GM18870 (cell line): Measurements from ENCODE around the gene ADK.
"Not testable (repeated sequence)": the region's sequence is repeated elsewhere in the genome, so short reads cannot be mapped to it uniquely, and the experiment has no call there.

Experiments
- ATAC-seq: cut with Tn5 transposase; IDR thresholded peaks from one replicate; pipeline ENCODE4 v1.9.1; 2021; ENCODE audit warnings: moderate library complexity; ENCODE audit not compliant: unreplicated experiment

The ADK gene

GRCh38 chr10:74140553-74140952, 10.5 kb upstream of the ADK start:
- ATAC-seq, result no peak

DNA sequence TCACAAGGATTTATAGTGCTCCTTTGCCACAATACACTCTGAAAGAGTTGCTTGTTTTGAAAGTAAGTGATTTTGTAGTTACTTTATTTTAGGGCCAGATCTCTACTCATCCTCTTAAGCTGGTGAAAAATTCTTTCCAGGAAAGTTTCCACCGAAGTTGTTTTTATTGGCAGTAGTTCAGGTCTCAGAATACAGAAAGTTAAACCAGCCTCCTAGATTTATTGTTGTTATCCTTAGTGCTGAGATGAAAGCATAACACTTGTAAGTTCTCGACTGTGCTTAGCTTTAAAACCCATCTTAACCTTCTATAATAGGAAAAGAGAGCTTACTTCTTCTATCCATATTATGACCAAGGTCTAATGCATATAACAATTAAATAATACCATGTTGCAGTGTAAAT, 5.9 kb upstream of the ADK start:
- no peak for ATAC-seq

DNA sequence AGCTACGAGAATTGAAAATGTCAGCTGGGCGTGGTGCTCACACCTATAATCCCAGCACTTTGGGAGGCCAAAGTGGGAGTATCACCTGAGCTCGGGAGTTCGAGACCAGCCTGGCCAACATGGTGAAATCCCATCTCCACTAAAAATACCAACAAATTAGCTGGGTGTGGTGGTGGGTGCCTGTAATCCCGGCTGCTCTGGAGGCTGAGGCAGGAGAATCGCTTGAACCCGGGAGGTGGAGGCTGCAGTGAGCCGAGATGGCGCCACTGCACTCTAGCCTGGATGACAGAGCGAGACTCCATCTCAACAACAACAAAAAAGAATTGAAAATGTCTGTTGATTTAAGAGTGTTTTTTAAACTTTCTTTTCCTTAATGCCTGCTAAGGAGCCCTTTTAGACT, 4.0 kb upstream of the ADK start:
- ATAC-seq, result not testable (repeated sequence)

GRCh38 chr10:74150204-74150989, 624 bp upstream of the ADK start, which contains the start of gene AP3M1:
AP3M1 (minus strand) TSS chr10:74150828; CDS start chr10:74138379, 12,449 bp downstream.
- peak; percentile 31 for ATAC-seq

DNA sequence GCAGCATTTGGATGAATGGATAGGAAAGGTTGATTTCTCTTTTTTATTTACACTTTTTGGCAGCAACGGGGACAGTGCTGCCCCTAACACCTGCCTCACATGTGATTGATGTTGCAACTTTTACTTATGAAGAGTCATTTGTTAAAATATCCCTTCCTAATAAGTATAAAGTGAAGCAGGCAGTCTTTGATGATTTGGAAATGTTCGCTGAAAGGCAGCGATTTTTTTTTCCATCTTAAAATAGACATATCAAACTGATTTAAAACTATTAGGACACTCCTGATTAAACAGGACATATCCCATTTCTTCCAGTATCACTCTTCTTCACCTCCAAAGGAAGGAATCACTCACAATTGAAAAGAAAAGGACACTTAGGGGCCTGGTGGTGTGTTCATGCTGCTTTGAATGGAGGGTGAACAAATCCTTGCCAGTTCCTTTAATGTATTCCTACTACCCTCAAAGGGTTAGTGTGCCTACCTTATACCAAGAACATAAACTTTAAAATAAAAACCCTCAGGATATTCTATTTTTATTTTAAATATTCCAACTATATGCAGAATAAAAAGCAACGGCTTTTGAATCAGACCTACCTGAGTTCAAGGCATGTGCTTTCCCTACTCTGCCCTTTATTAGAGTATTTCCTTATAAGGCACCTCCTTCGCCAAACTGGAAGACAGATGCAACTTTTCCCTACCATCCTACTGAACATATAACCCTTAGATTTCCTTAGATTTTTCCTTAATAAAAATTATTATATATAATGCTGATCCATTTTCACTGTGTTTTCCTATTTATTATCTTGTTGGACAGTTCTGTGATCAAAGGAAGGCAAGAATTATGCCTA, 1.1 kb downstream of the ADK start:
- no peak for ATAC-seq

DNA sequence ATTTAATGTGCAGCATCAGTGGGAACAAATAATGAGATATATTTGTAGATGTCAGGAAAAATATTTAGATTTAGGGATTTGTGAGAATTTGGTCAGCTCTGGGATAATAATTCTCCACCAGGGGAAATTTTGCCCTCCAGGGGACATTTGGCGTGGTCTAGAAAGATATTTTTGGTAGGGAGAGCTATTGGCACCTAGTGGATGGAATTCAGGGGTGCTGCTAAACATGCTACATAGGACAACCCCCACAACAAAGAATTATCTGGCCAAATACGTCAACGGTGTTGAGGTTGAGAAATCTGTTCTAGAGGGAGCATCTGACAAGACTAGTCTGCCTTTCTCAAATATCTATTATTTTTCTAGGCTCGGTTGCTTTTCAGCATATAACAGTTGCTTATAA, 2.1 kb downstream of the ADK start:
- ATAC-seq, result no peak

GRCh38 chr10:74153676-74154075, 2.7 kb downstream of the ADK start:
- no peak for ATAC-seq

GRCh38 chr10:74156919-74157289, 5.9 kb downstream of the ADK start:
- ATAC-seq, result no peak

DNA sequence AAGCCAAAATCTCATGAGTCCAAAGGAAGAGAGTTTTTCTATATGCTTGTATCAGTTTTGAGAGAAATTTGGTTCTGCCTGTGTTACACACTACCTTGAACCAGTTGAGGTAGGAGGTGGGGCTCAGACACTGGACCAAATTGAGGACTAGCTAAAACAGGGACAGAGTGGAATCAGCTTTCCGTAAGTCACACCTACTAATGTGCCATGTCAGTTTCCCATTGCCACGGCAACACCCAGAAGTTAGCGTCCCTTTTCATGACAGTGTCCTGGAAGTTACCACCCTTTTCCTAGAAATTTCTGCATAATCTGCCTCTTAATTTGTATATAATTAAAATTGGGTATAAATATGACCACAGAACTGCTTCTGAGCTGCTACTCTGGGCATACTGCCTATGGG, 9.0 kb downstream of the ADK start:
- ATAC-seq, result no peak

GRCh38 chr10:74163319-74164068, 12.5 kb downstream of the ADK start:
- ATAC-seq, result no peak

DNA sequence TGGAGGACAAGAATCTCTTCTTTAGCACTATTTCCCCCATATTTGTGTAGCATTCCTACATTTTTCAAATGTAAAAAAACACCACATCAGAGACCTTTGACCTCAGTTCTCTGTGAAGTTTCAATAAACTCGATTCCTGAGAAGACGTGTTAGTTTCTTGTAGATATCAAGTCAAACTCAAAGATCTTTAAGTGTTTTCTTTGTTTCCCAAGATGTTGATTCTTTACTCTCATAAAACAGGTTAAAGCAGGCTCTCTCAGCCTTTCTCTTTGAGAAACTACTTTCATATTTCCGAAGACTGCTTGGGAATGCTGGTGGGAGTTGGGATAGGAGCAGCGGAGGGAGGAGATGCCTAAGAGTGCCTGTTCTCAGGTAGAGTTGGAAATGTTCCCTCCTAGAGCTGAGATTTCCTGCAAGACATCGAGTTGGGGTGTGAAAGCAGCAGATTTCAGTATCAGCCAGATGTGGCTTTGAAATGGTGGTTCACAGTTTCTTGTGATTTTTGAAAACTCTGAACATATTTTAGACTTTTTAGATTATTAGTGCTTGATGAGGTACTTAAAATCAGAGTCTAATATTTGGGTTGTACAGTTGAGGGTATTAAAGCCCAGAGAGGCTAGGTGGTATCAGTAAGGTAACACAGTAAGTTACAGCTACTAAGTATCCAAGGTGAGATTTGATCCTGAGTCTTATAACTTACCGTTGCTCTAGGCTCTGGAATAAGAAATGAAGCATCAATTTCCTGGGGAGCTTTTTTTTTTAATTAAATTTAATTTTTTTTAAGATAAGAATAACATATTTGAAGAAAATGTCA, 13.9 kb downstream of the ADK start:
- ATAC-seq, result no peak

GRCh38 chr10:74165530-74165901, 14.5 kb downstream of the ADK start:
- no peak for ATAC-seq

DNA sequence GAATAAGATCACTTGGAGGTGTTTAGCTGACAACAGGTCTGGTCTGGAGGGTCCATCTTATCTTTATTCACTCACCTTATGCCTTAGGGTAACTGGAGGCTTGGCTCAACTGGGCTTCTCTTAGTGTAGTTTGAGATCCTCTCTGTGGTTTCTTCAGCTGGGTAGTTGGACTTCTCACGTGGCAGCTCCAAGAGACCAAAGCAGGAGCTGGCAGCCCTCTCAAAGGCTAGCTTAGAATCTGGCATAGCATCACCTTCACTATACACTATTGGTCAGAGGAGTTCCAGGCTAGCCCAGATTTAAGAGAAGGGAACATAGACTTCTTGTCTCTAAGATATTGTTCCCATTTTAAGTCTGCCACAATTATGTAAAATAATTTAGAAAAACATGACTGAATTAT, 16.4 kb downstream of the ADK start:
- no peak for ATAC-seq

GRCh38 chr10:74171625-74172024, 20.6 kb downstream of the ADK start:
- no peak for ATAC-seq

DNA sequence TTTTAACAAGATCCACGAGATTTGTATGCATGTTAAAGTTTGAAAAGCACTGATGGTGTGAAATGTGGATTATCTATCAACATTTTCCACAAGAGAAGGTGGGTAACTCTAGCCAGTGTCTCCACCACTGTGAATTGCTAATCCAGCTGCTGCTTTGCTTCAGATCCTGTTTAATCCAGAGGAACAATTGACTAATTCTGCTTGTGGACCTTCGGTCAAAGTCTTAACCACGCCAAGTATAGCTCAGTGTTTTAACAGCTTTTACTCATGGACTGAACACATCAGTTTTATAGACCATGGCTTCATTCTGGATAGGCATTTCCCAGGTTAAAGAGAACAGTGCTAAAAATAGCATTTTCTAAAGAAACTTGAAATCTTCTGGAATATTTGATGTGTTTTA, 23.5 kb downstream of the ADK start:
- no peak for ATAC-seq

DNA sequence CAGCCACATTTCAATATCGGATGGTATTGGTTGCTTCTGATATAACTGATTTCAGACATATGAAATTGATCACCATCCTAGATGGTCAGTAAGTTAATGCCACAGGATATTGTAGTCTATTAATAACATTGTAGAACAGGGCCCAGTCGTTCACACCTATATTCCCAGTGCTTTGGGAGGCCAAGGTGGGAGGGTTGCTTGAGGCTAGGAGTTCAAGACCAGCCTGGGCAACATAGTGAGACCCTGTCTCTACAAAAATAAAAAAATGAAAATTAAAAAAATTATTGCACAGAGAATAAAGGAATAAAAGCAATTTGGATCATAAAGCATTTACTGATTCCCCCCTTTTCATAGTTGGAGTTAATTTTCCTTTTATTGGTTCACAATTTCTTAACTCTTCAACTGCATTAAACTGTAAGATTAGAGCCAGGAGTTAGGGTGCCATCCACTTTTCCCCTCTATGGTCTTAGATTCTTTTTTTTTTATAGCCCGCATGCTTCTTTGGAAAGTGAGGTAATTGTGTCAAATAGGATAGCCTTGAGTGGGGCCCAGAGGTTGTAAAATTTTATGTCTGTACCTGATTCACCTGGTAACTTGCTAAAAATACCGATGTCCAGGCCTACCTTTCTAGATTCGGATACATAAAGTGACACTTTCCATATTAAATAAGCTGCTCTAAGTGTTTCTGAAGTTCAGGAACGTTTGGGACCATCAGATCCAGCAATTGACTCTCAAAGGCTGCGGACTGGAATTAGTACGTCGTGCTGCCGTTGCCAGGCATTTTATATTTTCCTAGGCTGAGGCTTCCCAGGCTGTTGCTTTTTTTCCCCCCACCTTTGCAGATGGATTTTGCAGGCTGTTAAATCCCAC, 24.7 kb downstream of the ADK start:
- ATAC-seq, result no peak

- ATAC-seq, result peak; percentile 84
Observed at GRCh38 chr10:74176380-74177139, 25.5 kb downstream of the ADK start.

GRCh38 chr10:74177140-74177677, 26.2 kb downstream of the ADK start:
- ATAC-seq, result no peak
